SU-DHL-6 (cell line): ENCODE data around the gene PPP1R3C.

ENCODE experiments used
- H2AFZ ChIP-seq: fragments of 200-600 bp; sonication (generic); 2 replicates; pipeline ENCODE4 v1.6.1; 2014; ENCODE audit warnings: low read depth, mild to moderate bottlenecking, moderate library complexity, mixed read lengths, antibody characterized with exemption, low read length; ENCODE audit not compliant: severe bottlenecking
- H3F3A ChIP-seq: fragments of 200-600 bp; shearing (Covaris generic); 2 replicates; pipeline ENCODE4 v1.6.0; 2016; ENCODE audit warnings: antibody characterized with exemption, mild to moderate bottlenecking; ENCODE audit not compliant: insufficient read depth
- H3K27ac ChIP-seq: fragments of 200-600 bp; sonication (generic); 2 replicates; pipeline ENCODE4 v1.5.1; 2016; ENCODE audit warnings: low read depth, mild to moderate bottlenecking, low read length, moderate library complexity, mixed read lengths
- H3K27me3 ChIP-seq: fragments of 200-600 bp; sonication (generic), shearing (Covaris generic); 2 replicates; pipeline ENCODE4 v1.6.0; 2014; ENCODE audit warnings: mild to moderate bottlenecking, low read length
- H3K36me3 ChIP-seq: fragments of 200-600 bp; sonication (generic); 2 replicates; pipeline ENCODE4 v1.6.1; 2014; ENCODE audit warnings: mild to moderate bottlenecking, low read length, mixed read lengths
- H3K4me2 ChIP-seq: fragments of 300-600, 200-600 bp; shearing (Covaris generic), sonication (generic); 2 replicates; pipeline ENCODE4 v1.6.0; 2014; ENCODE audit warnings: low read length, low read depth, mild to moderate bottlenecking; ENCODE audit not compliant: poor library complexity, severe bottlenecking
- H3K4me3 ChIP-seq: fragments of 200-600 bp; sonication (generic); 2 replicates; pipeline ENCODE4 v1.5.1; 2014; ENCODE audit warnings: antibody characterized with exemption, low read length, mild to moderate bottlenecking, mixed read lengths; ENCODE audit not compliant: insufficient read depth, poor library complexity, severe bottlenecking
- H3K79me2 ChIP-seq: fragments of 200-600 bp; sonication (generic); 2 replicates; pipeline ENCODE4 v1.6.1; 2014; ENCODE audit warnings: mild to moderate bottlenecking, low read length, moderate library complexity; ENCODE audit not compliant: insufficient read depth
- H3K9ac ChIP-seq: fragments of 200-600 bp; sonication (generic); 2 replicates; pipeline ENCODE4 v1.7.0; 2014; ENCODE audit warnings: mild to moderate bottlenecking, low read length
- H3K9me2 ChIP-seq: fragments of 200-600 bp; sonication (generic); replicated peaks from 2 replicates; pipeline ENCODE4 v1.6.1; 2014; ENCODE audit warnings: low read length; ENCODE audit not compliant: insufficient read depth
- H3K9me3 ChIP-seq: fragments of 200-600 bp; sonication (generic); 2 replicates; pipeline ENCODE4 v1.6.1; 2014; ENCODE audit warnings: low read length, mixed read lengths; ENCODE audit not compliant: insufficient read depth
- H4K20me1 ChIP-seq: fragments of 200-600 bp; sonication (generic); 2 replicates; pipeline ENCODE4 v1.6.1; 2014; ENCODE audit warnings: low read depth, mild to moderate bottlenecking, antibody characterized with exemption, low read length, moderate library complexity, mixed read lengths
- CTCF ChIP-seq: fragments of 200-600 bp; sonication (generic); IDR thresholded peaks from one replicate; pipeline ENCODE4 v1.5.1; 2017; ENCODE audit warnings: antibody characterized with exemption, mild to moderate bottlenecking, low read length, moderate library complexity; ENCODE audit not compliant: insufficient read depth, poor library complexity, severe bottlenecking
- EZH2phosphoT487 ChIP-seq: fragments of 200-600 bp; sonication (generic), shearing (Covaris generic); conservative IDR thresholded peaks from 2 replicates; pipeline ENCODE4 v1.6.1; 2018; ENCODE audit warnings: mild to moderate bottlenecking, antibody characterized with exemption, low read length, moderate library complexity, mixed read lengths

Gene PPP1R3C

GRCh38 chr10:91622601-91623000, 10.3 kb downstream of the PPP1R3C start:
- no peaks in the 10 kb centered on the region for H4K20me1 ChIP-seq
- H2AFZ ChIP-seq: no peak overlapping the region
- H3K4me2 ChIP-seq: no peak overlapping the region
- no peaks in the 10 kb centered on the region for H3K36me3 ChIP-seq
- H3K4me3 ChIP-seq: no peak overlapping the region
- no peaks in the 10 kb centered on the region for H3K79me2 ChIP-seq
- no peak for TF ChIP-seq EZH2phosphoT487
- no peak for TF ChIP-seq CTCF
- no peak overlapping the region for H3K27ac ChIP-seq
- no peaks in the 10 kb centered on the region for H3K9me3 ChIP-seq
- H3K27me3 ChIP-seq: no peaks in the 10 kb centered on the region
- no peaks in the 10 kb centered on the region for H3K9me2 ChIP-seq
- H3F3A ChIP-seq: no peaks in the 10 kb centered on the region
- H3K9ac ChIP-seq: no peak overlapping the region

GRCh38 chr10:91621483-91622113, 11.3 kb downstream of the PPP1R3C start:
- no peaks in the 10 kb centered on the region for H3K9me3 ChIP-seq
- no peaks in the 10 kb centered on the region for H3K36me3 ChIP-seq
- H3K27ac ChIP-seq: no peak overlapping the region

GRCh38 chr10:91617072-91617609, 15.7 kb downstream of the PPP1R3C start:
- Histone ChIP-seq H3K9me3 (no peaks in the 10 kb centered on the region), H2AFZ (no peak overlapping the region), H3K79me2 (no peaks in the 10 kb centered on the region), H3K9me2 (no peaks in the 10 kb centered on the region), H4K20me1 (no peaks in the 10 kb centered on the region), H3K9ac (no peak overlapping the region), H3K4me3 (no peak overlapping the region), H3K27ac (no peak overlapping the region), H3F3A (no peaks in the 10 kb centered on the region), H3K4me2 (no peak overlapping the region), H3K36me3 (no peaks in the 10 kb centered on the region), H3K27me3 (no peaks in the 10 kb centered on the region)
- TF ChIP-seq CTCF (no peak), EZH2phosphoT487 (no peak)

More at GRCh38 chr10:91621483-91622113, 11.3 kb downstream of the PPP1R3C start:
- Histone ChIP-seq H2AFZ (no peak overlapping the region), H3K4me2 (no peak overlapping the region), H3K9ac (no peak overlapping the region), H3K4me3 (no peak overlapping the region), H4K20me1 (no peaks in the 10 kb centered on the region), H3K9me2 (no peaks in the 10 kb centered on the region), H3K27me3 (no peaks in the 10 kb centered on the region), H3K79me2 (no peaks in the 10 kb centered on the region), H3F3A (no peaks in the 10 kb centered on the region)
- TF ChIP-seq CTCF (no peak), EZH2phosphoT487 (no peak)
